ENCODE data around the gene ECHS1. TPM values are rescaled to one million over a fixed set of nuclear protein-coding genes. Genes with fewer than 3 reads are reported as not detected.

Gene ECHS1
- total and polyA plus RNA-seq, 2 of the 8 experiments (the other 6 are each of a cell fraction or from before 2014, with no cell fraction given), result 41.7 to 101 TPM

GRCh38 chr10:133396035-133396624, 23.0 kb upstream of the ECHS1 start:
- Histone ChIP-seq H3K4me3 (ENCODE audit: extremely low read depth in 1 of 4, insufficient read depth in 2 of 4, low read depth in 3 of 4, low read length in 4 of 4) (no peak overlapping the region), H3K9ac (replicated peaks in 1 of 4; ENCODE audit: extremely low read depth in 1 of 4, low read depth in 3 of 4, low read length in 3 of 4) (no peak overlapping the region), H3K36me3 (ENCODE audit: control insufficient read depth in 2 of 4, insufficient read depth in 4 of 4, low read length in 3 of 4) (peaks cover 6 to 42% (median 21%) of the 10 kb centered on the region in 4 experiments; a peak in 7 of 8 replicates), H3K4me1 (replicated peaks in 1 of 4; ENCODE audit: control insufficient read depth in 3 of 4, insufficient read depth in 4 of 4, low read length in 3 of 4) (peaks cover 0 to 3% (median 0%) of the 10 kb centered on the region in 4 experiments; a peak in 3 of 7 replicates), H2AK5ac (ENCODE audit: low read depth, low read length) (no peak overlapping the region), H3K14ac (ENCODE audit: insufficient read length) (no peak overlapping the region), H3K79me2 (ENCODE audit: control insufficient read depth in 1 of 2, insufficient read depth in 2 of 2, low read length in 2 of 2) (peaks cover 0 to 25% of the 10 kb centered on the region in 2 experiments; a peak in 2 of 4 replicates), H3K56ac (replicated peaks; ENCODE audit: insufficient read length, low read depth, low read length) (no peak overlapping the region), H3K18ac (ENCODE audit: extremely low read depth, low read length) (no peak overlapping the region), H3K4ac (replicated peaks; ENCODE audit: insufficient read length, low read depth, low read length) (no peak overlapping the region), H2BK120ac (replicated peaks; ENCODE audit: low read depth, low read length) (no peak overlapping the region), H3K27me3 (replicated peaks in 1 of 4; ENCODE audit: control insufficient read depth in 3 of 4, extremely low read depth in 1 of 4, insufficient read depth in 3 of 4, low read length in 3 of 4) (no peaks in the 10 kb centered on the region), H3K23ac (ENCODE audit: insufficient read length) (no peak overlapping the region), H4K20me1 (replicated peaks in 1 of 2; ENCODE audit: control insufficient read depth in 1 of 2, insufficient read depth in 2 of 2, low read length in 2 of 2) (peaks cover 0 to 8% of the 10 kb centered on the region in 2 experiments), H4K5ac (ENCODE audit: insufficient read length, low read depth, low read length) (no peak overlapping the region), H2BK15ac (ENCODE audit: low read length) (no peak overlapping the region), H3K9me3 (ENCODE audit: insufficient read depth in 2 of 2, low read depth in 1 of 2, low read length in 1 of 2) (no peaks in the 10 kb centered on the region), H3K27ac (ENCODE audit: low read depth, low read length) (no peak overlapping the region), H2AFZ (ENCODE audit: low read length) (no peak overlapping the region), H4K8ac (ENCODE audit: extremely low read depth, insufficient read depth, low read length) (no peak overlapping the region), H3K79me1 (ENCODE audit: low read depth, low read length) (peaks cover 7% of the 10 kb centered on the region), H3K4me2 (ENCODE audit: insufficient read depth in 1 of 2, low read depth in 2 of 2, low read length in 2 of 2) (no peak overlapping the region), H3K23me2 (ENCODE audit: low read depth, low read length) (0 out of 2 replicates have a peak, but pooled peaks cover 2% of the 10 kb centered on the region), H2BK5ac (ENCODE audit: low read depth, low read length) (no peak overlapping the region), H4K91ac (replicated peaks; ENCODE audit: insufficient read length, low read length) (no peak overlapping the region), H2BK20ac (ENCODE audit: low read length) (no peak overlapping the region), H2BK12ac (ENCODE audit: low read depth, low read length) (no peak overlapping the region)
- no peak for FAIRE-seq
- CTCF ChIA-PET (ENCODE audit: partially characterized antibody), result no interaction called here
- POLR2A ChIA-PET (ENCODE audit: partially characterized antibody), result no interaction called here
- no peak for DNase-seq (ENCODE audit: low read depth in 1 of 2, low spot score in 2 of 2)
- WGBS, 2 experiments (ENCODE audit: extremely low coverage in 1 of 2, insufficient coverage in 1 of 2, insufficient read length in 1 of 2, insufficient replicate concordance in 2 of 2, low coverage in 1 of 2, low lambda C conversion rate in 2 of 2, missing lambda C conversion rate in 1 of 2), result 92% methylated on average over 19 of the region's 19 CpGs; no CpG with 5 or more reads in 1 of the 2 experiments
- TF ChIP-seq E2F6 (IDR thresholded peaks at IDR 0.05) (no peak), BCL11A (IDR thresholded peaks at IDR 0.05; ENCODE audit: low read depth in 2 of 2, low read length in 2 of 2) (no peak)
